GM10248 (cell line): ENCODE data around the gene FAM83C.
"Not testable (repeated sequence)": the region's sequence is repeated elsewhere in the genome, so short reads cannot be mapped to it uniquely, and the experiment has no call there.

Experiments
- CTCF ChIA-PET: fragments of 300-600 bp; sonication (Branson Sonifier 250); formaldehyde crosslinking; extraction: SDS; loops from one replicate; lab custom pipeline; 2021; ENCODE audit warnings: antibody characterized with exemption; lab: Yijun Ruan, JAX
- POLR2A ChIA-PET: fragments of 350-650 bp; sonication (Branson Sonifier 250); formaldehyde crosslinking; extraction: SDS; loops from one replicate; lab custom pipeline; 2020; ENCODE audit warnings: antibody characterized with exemption; lab: Yijun Ruan, JAX
- DNase-seq: peaks from one replicate; pipeline ENCODE4 v3.0.0; 2012; ENCODE audit errors: extremely low spot score
- CTCF ChIP-seq: IDR thresholded peaks from 2 replicates; pipeline ENCODE4 v1.5.1; 2012; ENCODE audit warnings: mild to moderate bottlenecking, low read depth; ENCODE audit errors: extremely low read depth, missing control alignments, control extremely low read depth

The FAM83C gene

GRCh38 chr20:35319192-35319870 is 27.1 kb upstream of the FAM83C start:
- POLR2A ChIA-PET: no interaction called here
- TF ChIP-seq CTCF: no peak
- DNase-seq: no peak
- CTCF ChIA-PET: interaction anchor here (1.1 to 8.9 kb wide), 4 partner anchors 10 to 120 kb away, joined by 3 to 101 read pairs (median 11); no protein-coding TSS in a partner anchor

- CTCF ChIA-PET: interaction anchor here (1.1 to 8.9 kb wide), 5 partner anchors 11 to 129 kb away, joined by 3 to 101 read pairs (median 6); no protein-coding TSS in a partner anchor
- POLR2A ChIA-PET: no interaction called here
These were observed 26.4 kb upstream of the FAM83C start for GRCh38 chr20:35318502-35319157.

GRCh38 chr20:35317416-35318210 is 25.4 kb upstream of the FAM83C start:
- no peak for DNase-seq
- POLR2A ChIA-PET: no interaction called here
- CTCF ChIA-PET: interaction anchor here (0.7 to 8.9 kb wide), 8 partner anchors 11 to 146 kb away, joined by 3 to 101 read pairs (median 4); partner anchors contain the start of gene EIF6
- no peak for TF ChIP-seq CTCF

More at GRCh38 chr20:35318502-35319157, 26.4 kb upstream of the FAM83C start:
- no peak for TF ChIP-seq CTCF
- DNase-seq: no peak

- TF ChIP-seq CTCF: no peak
- CTCF ChIA-PET: interaction anchor here (8.9 kb wide), 1 partner anchor 9 kb away, joined by 101 read pairs; no protein-coding TSS in a partner anchor
- no peak for DNase-seq
- POLR2A ChIA-PET: no interaction called here
These were observed 23.9 kb upstream of the FAM83C start for GRCh38 chr20:35316086-35316485.

GRCh38 chr20:35315632-35316020 is 23.4 kb upstream of the FAM83C start:
- CTCF ChIA-PET: interaction anchor here (1.3 to 12.8 kb wide), 3 partner anchors 9 to 17 kb away, joined by 5 to 108 read pairs (median 101); no protein-coding TSS in a partner anchor
- POLR2A ChIA-PET, DNase-seq: not testable (repeated sequence)

- ChIA-PET POLR2A (no interaction called here), CTCF (interaction anchor here (1.3 to 12.8 kb wide), 2 partner anchors 15 to 16 kb away, joined by 5 to 108 read pairs; no protein-coding TSS in a partner anchor)
- no peak for DNase-seq
- TF ChIP-seq CTCF: no peak
These were observed 22.8 kb upstream of the FAM83C start for GRCh38 chr20:35314816-35315631.
